ENCODE data around the gene IGFBPL1.

DNA sequence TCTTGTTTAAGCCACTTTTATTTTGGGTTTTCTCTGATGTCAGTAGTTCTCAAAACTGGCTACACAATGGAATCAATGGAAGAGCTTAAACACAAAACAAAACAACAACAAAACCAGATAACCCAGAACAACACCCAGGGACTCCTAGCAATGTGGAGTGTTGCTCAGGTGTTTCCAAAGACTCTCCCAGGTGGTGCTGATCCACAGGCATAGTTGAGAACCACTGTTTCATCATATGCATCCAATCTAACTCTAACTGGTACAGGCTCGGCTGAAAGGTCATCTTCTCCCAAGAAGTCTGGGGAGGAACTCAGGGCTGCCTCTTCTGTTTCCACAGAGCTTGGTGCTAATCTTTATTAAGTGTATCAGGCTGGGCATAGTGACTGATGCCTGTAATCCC lies 37.2 kb downstream of the IGFBPL1 start:
- TF ChIP-seq NFIC (IDR thresholded peaks at IDR 0.05) (no peak), TEAD4 (IDR thresholded peaks at IDR 0.05) (no peak)
